ENCODE data around the gene EMC10.
"Not testable (repeated sequence)": the region's sequence is repeated elsewhere in the genome, so short reads cannot be mapped to it uniquely, and the experiment has no call there.

The EMC10 gene

DNA sequence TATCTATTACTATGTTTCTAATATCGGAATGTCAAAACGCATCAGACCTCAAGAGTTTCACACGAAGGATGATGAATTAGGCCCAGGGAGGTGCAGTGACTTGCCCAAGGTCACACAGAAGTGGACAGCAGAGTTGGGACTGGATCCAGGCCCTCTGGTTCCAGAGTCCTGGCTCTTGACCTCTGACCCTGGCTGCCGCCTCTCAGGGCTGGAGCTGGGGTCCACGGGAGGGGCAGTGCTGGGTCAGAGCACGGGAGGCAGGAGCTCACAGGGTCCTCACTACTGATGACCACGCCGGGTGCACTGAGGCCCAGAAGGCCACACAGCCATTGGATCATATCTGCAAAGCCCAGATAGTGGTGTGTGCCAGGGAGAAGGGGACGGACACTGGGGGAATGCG is 46.6 kb downstream of the EMC10 start (continued):
- TF ChIP-seq, protein P1, sequence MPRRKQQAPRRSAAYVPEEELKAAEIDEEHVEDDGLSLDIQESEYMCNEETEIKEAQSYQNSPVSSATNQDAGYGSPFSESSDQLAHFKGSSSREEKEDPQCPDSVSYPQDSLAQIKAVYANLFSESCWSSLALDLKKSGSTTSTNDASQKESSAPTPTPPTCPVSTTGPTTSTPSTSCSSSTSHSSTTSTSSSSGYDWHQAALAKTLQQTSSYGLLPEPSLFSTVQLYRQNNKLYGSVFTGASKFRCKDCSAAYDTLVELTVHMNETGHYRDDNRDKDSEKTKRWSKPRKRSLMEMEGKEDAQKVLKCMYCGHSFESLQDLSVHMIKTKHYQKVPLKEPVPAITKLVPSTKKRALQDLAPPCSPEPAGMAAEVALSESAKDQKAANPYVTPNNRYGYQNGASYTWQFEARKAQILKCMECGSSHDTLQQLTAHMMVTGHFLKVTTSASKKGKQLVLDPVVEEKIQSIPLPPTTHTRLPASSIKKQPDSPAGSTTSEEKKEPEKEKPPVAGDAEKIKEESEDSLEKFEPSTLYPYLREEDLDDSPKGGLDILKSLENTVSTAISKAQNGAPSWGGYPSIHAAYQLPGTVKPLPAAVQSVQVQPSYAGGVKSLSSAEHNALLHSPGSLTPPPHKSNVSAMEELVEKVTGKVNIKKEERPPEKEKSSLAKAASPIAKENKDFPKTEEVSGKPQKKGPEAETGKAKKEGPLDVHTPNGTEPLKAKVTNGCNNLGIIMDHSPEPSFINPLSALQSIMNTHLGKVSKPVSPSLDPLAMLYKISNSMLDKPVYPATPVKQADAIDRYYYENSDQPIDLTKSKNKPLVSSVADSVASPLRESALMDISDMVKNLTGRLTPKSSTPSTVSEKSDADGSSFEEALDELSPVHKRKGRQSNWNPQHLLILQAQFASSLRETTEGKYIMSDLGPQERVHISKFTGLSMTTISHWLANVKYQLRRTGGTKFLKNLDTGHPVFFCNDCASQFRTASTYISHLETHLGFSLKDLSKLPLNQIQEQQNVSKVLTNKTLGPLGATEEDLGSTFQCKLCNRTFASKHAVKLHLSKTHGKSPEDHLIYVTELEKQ (tag by site-specific recombination; IDR thresholded peaks at IDR 0.05; ENCODE audit: borderline replicate concordance), result no peak
- TF ChIP-seq INSM2 (tag by site-specific recombination; IDR thresholded peaks at IDR 0.05), result no peak

GRCh38 chr19:50528052-50528451 is 51.7 kb downstream of the EMC10 start:
- POLR2A ChIA-PET; H3K9me3 ChIP-seq (ENCODE audit: control insufficient read depth, insufficient read depth, low read depth, low read length); H3K27ac ChIP-seq (ENCODE audit: extremely low read depth, low read depth, low read length); H3K36me3 ChIP-seq (ENCODE audit: control insufficient read depth in 2 of 2, insufficient read depth in 1 of 2, low read length in 2 of 2); H3K4me3 ChIP-seq (ENCODE audit: low read depth, low read length); H3K4me1 ChIP-seq (ENCODE audit: control insufficient read depth, insufficient read depth, low read length): not testable (repeated sequence)
- CTCF ChIA-PET, result interaction anchor here (0.7 to 10.1 kb wide), 3 partner anchors 8 to 158 kb away, joined by 3 to 76 read pairs (median 3); no protein-coding TSS in a partner anchor
- TF ChIP-seq ZNF121 (tag by site-specific recombination; IDR thresholded peaks at IDR 0.05), result peak; percentile 59

GRCh38 chr19:50531171-50531612 is 54.9 kb downstream of the EMC10 start:
- Histone ChIP-seq H3K27ac (ENCODE audit: extremely low read depth, low read depth, low read length) (no peak overlapping the region), H3K4me3 (ENCODE audit: low read depth, low read length) (no peak overlapping the region), H3K9me3 (ENCODE audit: control insufficient read depth, insufficient read depth, low read depth, low read length) (no peaks in the 10 kb centered on the region), H3K36me3 (ENCODE audit: control insufficient read depth in 2 of 2, insufficient read depth in 1 of 2, low read length in 2 of 2) (no peaks in the 10 kb centered on the region), H3K4me1 (ENCODE audit: control insufficient read depth, insufficient read depth, low read length) (no peaks in the 10 kb centered on the region)
- ChIA-PET CTCF (interaction anchor here (1.1 to 1.2 kb wide), 2 partner anchors 25 to 174 kb away, joined by 3 to 7 read pairs; no protein-coding TSS in a partner anchor), POLR2A (no interaction called here)
- peak; percentile 69 for TF ChIP-seq ZIC2 (tag by site-specific recombination; IDR thresholded peaks at IDR 0.05)
- TF ChIP-seq ZNF561 (tag by site-specific recombination; IDR thresholded peaks at IDR 0.05; ENCODE audit: borderline replicate concordance), result no peak

GRCh38 chr19:50532952-50533351 is 56.6 kb downstream of the EMC10 start:
- ChIA-PET POLR2A (no interaction called here), CTCF (interaction anchor here (0.7 to 9.1 kb wide), 5 partner anchors 8 to 192 kb away, joined by 3 to 210 read pairs (median 6); no protein-coding TSS in a partner anchor)
- Histone ChIP-seq H3K4me1 (ENCODE audit: control insufficient read depth, insufficient read depth, low read length) (no peaks in the 10 kb centered on the region), H3K36me3 (ENCODE audit: control insufficient read depth in 2 of 2, insufficient read depth in 1 of 2, low read length in 2 of 2) (no peaks in the 10 kb centered on the region), H3K27ac (ENCODE audit: extremely low read depth, low read depth, low read length) (no peak overlapping the region), H3K9me3 (ENCODE audit: control insufficient read depth, insufficient read depth, low read depth, low read length) (no peaks in the 10 kb centered on the region), H3K4me3 (ENCODE audit: low read depth, low read length) (no peak overlapping the region)
- no peak for TF ChIP-seq ZNF514 (tag by site-specific recombination; IDR thresholded peaks at IDR 0.05)
- TF ChIP-seq SETDB1 (IDR thresholded peaks at IDR 0.05; ENCODE audit: insufficient read length, low read length), result peak; percentile 78
- TF ChIP-seq GLI2 (tag by site-specific recombination; IDR thresholded peaks at IDR 0.05; ENCODE audit: borderline replicate concordance, low read depth), result no peak
- TF ChIP-seq ZNF510 (tag by site-specific recombination; IDR thresholded peaks at IDR 0.05; ENCODE audit: insufficient replicate concordance), result no peak

GRCh38 chr19:50534478-50534877 is 58.2 kb downstream of the EMC10 start:
- Histone ChIP-seq H3K36me3 (ENCODE audit: control insufficient read depth in 2 of 2, insufficient read depth in 1 of 2, low read length in 2 of 2) (no peaks in the 10 kb centered on the region; a peak in 1 of 3 replicates), H3K9me3 (ENCODE audit: control insufficient read depth, insufficient read depth, low read depth, low read length) (no peaks in the 10 kb centered on the region), H3K4me1 (ENCODE audit: control insufficient read depth, insufficient read depth, low read length) (no peaks in the 10 kb centered on the region), H3K27ac (ENCODE audit: extremely low read depth, low read depth, low read length) (no peak overlapping the region), H3K4me3 (ENCODE audit: low read depth, low read length) (no peak overlapping the region)
- CTCF ChIA-PET, result interaction anchor here (0.6 to 9.1 kb wide), 8 partner anchors 9 to 135 kb away, joined by 3 to 210 read pairs (median 4); partner anchors contain the start of gene JOSD2
- POLR2A ChIA-PET, result no interaction called here
- TF ChIP-seq, protein P2, sequence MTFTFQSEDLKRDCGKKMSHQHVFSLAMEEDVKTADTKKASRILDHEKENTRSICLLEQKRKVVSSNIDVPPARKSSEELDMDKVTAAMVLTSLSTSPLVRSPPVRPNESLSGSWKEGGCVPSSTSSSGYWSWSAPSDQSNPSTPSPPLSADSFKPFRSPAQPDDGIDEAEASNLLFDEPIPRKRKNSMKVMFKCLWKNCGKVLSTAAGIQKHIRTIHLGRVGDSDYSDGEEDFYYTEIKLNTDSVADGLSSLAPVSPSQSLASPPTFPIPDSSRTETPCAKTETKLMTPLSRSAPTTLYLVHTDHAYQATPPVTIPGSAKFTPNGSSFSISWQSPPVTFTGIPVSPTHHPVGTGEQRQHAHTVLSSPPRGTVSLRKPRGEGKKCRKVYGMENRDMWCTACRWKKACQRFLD (tag by site-specific recombination; IDR thresholded peaks at IDR 0.05), result no peak
- TF ChIP-seq ZIC2 (tag by site-specific recombination; IDR thresholded peaks at IDR 0.05) (no peak), ZNF155 (tag by site-specific recombination; IDR thresholded peaks at IDR 0.05) (no peak), ZBTB1 (tag by site-specific recombination; IDR thresholded peaks at IDR 0.05) (no peak), ZNF777 (tag by site-specific recombination; IDR thresholded peaks at IDR 0.05; ENCODE audit: borderline replicate concordance) (no peak), SALL2 (tag by site-specific recombination; IDR thresholded peaks at IDR 0.05; ENCODE audit: borderline replicate concordance) (no peak)
- TF ChIP-seq, protein P3, sequence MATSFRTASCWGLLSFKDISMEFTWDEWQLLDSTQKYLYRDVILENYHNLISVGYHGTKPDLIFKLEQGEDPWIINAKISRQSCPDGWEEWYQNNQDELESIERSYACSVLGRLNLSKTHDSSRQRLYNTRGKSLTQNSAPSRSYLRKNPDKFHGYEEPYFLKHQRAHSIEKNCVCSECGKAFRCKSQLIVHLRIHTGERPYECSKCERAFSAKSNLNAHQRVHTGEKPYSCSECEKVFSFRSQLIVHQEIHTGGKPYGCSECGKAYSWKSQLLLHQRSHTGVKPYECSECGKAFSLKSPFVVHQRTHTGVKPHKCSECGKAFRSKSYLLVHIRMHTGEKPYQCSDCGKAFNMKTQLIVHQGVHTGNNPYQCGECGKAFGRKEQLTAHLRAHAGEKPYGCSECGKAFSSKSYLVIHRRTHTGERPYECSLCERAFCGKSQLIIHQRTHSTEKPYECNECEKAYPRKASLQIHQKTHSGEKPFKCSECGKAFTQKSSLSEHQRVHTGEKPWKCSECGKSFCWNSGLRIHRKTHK (tag by site-specific recombination; IDR thresholded peaks at IDR 0.05), result no peak
- TF ChIP-seq, protein P4, sequence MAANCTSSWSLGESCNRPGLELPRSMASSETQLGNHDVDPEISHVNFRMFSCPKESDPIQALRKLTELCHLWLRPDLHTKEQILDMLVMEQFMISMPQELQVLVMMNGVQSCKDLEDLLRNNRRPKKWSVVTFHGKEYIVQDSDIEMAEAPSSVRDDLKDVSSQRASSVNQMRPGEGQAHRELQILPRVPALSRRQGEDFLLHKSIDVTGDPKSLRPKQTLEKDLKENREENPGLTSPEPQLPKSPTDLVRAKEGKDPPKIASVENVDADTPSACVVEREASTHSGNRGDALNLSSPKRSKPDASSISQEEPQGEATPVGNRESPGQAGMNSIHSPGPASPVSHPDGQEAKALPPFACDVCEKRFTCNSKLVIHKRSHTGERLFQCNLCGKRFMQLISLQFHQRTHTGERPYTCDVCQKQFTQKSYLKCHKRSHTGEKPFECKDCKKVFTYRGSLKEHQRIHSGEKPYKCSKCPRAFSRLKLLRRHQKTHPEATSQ (tag by site-specific recombination; IDR thresholded peaks at IDR 0.05), result no peak

All from HEK293 (cell line).